H7 (cell line): ENCODE results near the gene CTDP1. TPM values are rescaled to one million over a fixed set of nuclear protein-coding genes. Genes with fewer than 3 reads are reported as not detected.
"Not testable (repeated sequence)": the region's sequence is repeated elsewhere in the genome, so short reads cannot be mapped to it uniquely, and the experiment has no call there.

Source experiments
- DNase-seq: peaks from one replicate; pipeline ENCODE4 v3.0.0; 2012
- H3K27me3 ChIP-seq: 2 replicates; pipeline ENCODE4 v1.6.0; 2011; ENCODE audit warnings: mild to moderate bottlenecking, low read length; ENCODE audit not compliant: control insufficient read depth, insufficient read depth
- H3K36me3 ChIP-seq: replicated peaks from 2 replicates; pipeline ENCODE4 v1.5.1; 2011; ENCODE audit warnings: low read length; ENCODE audit not compliant: control insufficient read depth, insufficient read depth
- H3K4me3 ChIP-seq: 2 replicates; pipeline ENCODE4 v1.5.1; 2011; ENCODE audit warnings: low read depth, mild to moderate bottlenecking, control low read depth, low read length, moderate library complexity; ENCODE audit not compliant: insufficient read depth
- total RNA-seq: library from RNA; depleted of rRNA; stranded (reverse); fragments of >200 nt; shearing (Covaris generic); gene quantifications from 2 replicates; pipeline ENCODE4 v1.2.3, GENCODE V29; 2014

Gene CTDP1
- total RNA-seq, 1 experiment from 2014 or later: 38.9 TPM

GRCh38 chr18:79751918-79752578 is 72.4 kb downstream of the CTDP1 start:
- H3K36me3 ChIP-seq, H3K27me3 ChIP-seq, DNase-seq, H3K4me3 ChIP-seq: not testable (repeated sequence)

- DNase-seq, H3K27me3 ChIP-seq, H3K36me3 ChIP-seq, H3K4me3 ChIP-seq: not testable (repeated sequence)
Measured at GRCh38 chr18:79752946-79753345, 73.3 kb downstream of the CTDP1 start.

- H3K4me3 ChIP-seq: no peak overlapping the region
- H3K27me3 ChIP-seq: no peaks in the 10 kb centered on the region
- peaks cover 1% of the 10 kb centered on the region; the same call in 1 of the 2 replicates for H3K36me3 ChIP-seq
- no peak for DNase-seq
Measured at GRCh38 chr18:79753391-79753851, 73.8 kb downstream of the CTDP1 start.

- peaks cover 1% of the 10 kb centered on the region; the same call in 1 of the 2 replicates for H3K36me3 ChIP-seq
- no peak for DNase-seq
- no peaks in the 10 kb centered on the region for H3K27me3 ChIP-seq
- no peak overlapping the region for H3K4me3 ChIP-seq
Measured at GRCh38 chr18:79754022-79754761, 74.6 kb downstream of the CTDP1 start.

GRCh38 chr18:79754831-79755351 is 75.3 kb downstream of the CTDP1 start:
- no peak for DNase-seq
- Histone ChIP-seq H3K4me3 (no peak overlapping the region), H3K27me3 (no peaks in the 10 kb centered on the region), H3K36me3 (peaks cover 1% of the 10 kb centered on the region; the same call in 1 of the 2 replicates)

GRCh38 chr18:79755496-79756142 is 76.0 kb downstream of the CTDP1 start:
- H3K27me3 ChIP-seq: no peaks in the 10 kb centered on the region
- DNase-seq: peak; percentile 46
- H3K4me3 ChIP-seq: no peak overlapping the region
- peaks cover 1% of the 10 kb centered on the region; the same call in 1 of the 2 replicates for H3K36me3 ChIP-seq

- peak; percentile 45 for DNase-seq
- H3K27me3 ChIP-seq: no peaks in the 10 kb centered on the region
- H3K36me3 ChIP-seq: peaks cover 1% of the 10 kb centered on the region; the same call in 1 of the 2 replicates
- H3K4me3 ChIP-seq: no peak overlapping the region
Measured at GRCh38 chr18:79756143-79756500, 76.5 kb downstream of the CTDP1 start.

GRCh38 chr18:79756826-79757225 is 77.2 kb downstream of the CTDP1 start:
- H3K36me3 ChIP-seq: peaks cover 1% of the 10 kb centered on the region; the same call in 1 of the 2 replicates
- no peaks in the 10 kb centered on the region for H3K27me3 ChIP-seq
- DNase-seq: no peak

GRCh38 chr18:79760348-79760747 is 80.7 kb downstream of the CTDP1 start:
- Histone ChIP-seq H3K4me3 (no peak overlapping the region), H3K36me3 (no peaks in the 10 kb centered on the region), H3K27me3 (no peaks in the 10 kb centered on the region)
- no peak for DNase-seq

More at GRCh38 chr18:79756826-79757225, 77.2 kb downstream of the CTDP1 start:
- no peak overlapping the region for H3K4me3 ChIP-seq

- Histone ChIP-seq H3K27me3 (no peaks in the 10 kb centered on the region), H3K36me3 (no peaks in the 10 kb centered on the region), H3K4me3 (no peak overlapping the region)
- DNase-seq: no peak
Measured at GRCh38 chr18:79760881-79761280, 81.3 kb downstream of the CTDP1 start.

GRCh38 chr18:79763407-79763806 is 83.8 kb downstream of the CTDP1 start:
- H3K27me3 ChIP-seq: no peaks in the 10 kb centered on the region
- H3K4me3 ChIP-seq: no peak overlapping the region
- H3K36me3 ChIP-seq: no peaks in the 10 kb centered on the region
- no peak for DNase-seq

- no peak for DNase-seq
- no peaks in the 10 kb centered on the region for H3K27me3 ChIP-seq
- H3K36me3 ChIP-seq: no peaks in the 10 kb centered on the region
- H3K4me3 ChIP-seq: no peak overlapping the region
Measured at GRCh38 chr18:79764131-79764530, 84.5 kb downstream of the CTDP1 start.

- Histone ChIP-seq H3K4me3 (no peak overlapping the region), H3K27me3 (no peaks in the 10 kb centered on the region), H3K36me3 (no peaks in the 10 kb centered on the region)
- DNase-seq: no peak
Measured at GRCh38 chr18:79765491-79766245, 86.1 kb downstream of the CTDP1 start.

- peak; percentile 54 for DNase-seq
- Histone ChIP-seq H3K36me3 (no peaks in the 10 kb centered on the region), H3K27me3 (no peaks in the 10 kb centered on the region), H3K4me3 (no peak overlapping the region)
Measured at GRCh38 chr18:79766308-79766707, 86.7 kb downstream of the CTDP1 start.
